ENCODE results near the gene ZBTB14.

DNA sequence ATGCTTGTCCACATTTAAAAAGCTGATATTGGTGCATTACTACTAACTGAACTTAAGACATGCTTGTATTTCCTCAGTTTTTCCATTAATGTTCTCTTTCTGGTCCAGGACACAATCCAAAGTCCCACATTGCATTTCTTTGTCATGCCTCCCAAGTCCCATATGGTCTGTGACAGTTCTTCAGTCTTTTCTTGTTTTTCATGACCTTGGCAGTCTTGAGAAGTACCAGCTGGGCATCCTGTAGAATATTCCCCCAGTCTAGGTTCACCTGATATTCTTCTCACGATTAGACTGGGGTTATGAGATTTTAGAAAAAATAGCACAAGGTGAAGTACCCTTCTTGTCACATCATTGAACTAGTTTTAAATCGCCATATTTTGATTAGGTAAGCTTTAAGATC is 10.3 kb upstream of the ZBTB14 start:
- TF ChIP-seq POLR2A (IDR thresholded peaks at IDR 0.05; ENCODE audit: low read depth, low read length) = no peak
- no peak for TF ChIP-seq TAF1 (IDR thresholded peaks at IDR 0.05; ENCODE audit: borderline replicate concordance, low read depth, low read length)
- TF ChIP-seq POLR2AphosphoS5 (IDR thresholded peaks at IDR 0.05; ENCODE audit: low read depth, low read length) = no peak

All from GM12892 (cell line).